SKM-1 (cell line): Measurements from ENCODE around the gene ACCSL.

Experiments used
- DNase-seq: peaks from one replicate; lab custom pipeline; 2025; ENCODE audit not compliant: unreplicated experiment; lab: John Stamatoyannopoulos, UW

ACCSL gene

GRCh38 chr11:44094260-44094868, 46.6 kb downstream of the ACCSL start:
- peak; percentile 57 for DNase-seq

- DNase-seq = peak; percentile 63
These were observed 48.0 kb downstream of the ACCSL start, which contains the start of gene EXT2 for GRCh38 chr11:44095506-44096359. Gene EXT2, plus strand, starts transcription at chr11:44095678. Its CDS starts 12,035 bp downstream, at chr11:44107713.

GRCh38 chr11:44096360-44097185, 48.8 kb downstream of the ACCSL start:
- DNase-seq = no peak

GRCh38 chr11:44097821-44098220, 50.0 kb downstream of the ACCSL start:
- no peak for DNase-seq

GRCh38 chr11:44101098-44101497, 53.3 kb downstream of the ACCSL start:
- DNase-seq = no peak

GRCh38 chr11:44104481-44105294, 56.9 kb downstream of the ACCSL start:
- no peak for DNase-seq

- no peak for DNase-seq
These were observed 60.5 kb downstream of the ACCSL start for GRCh38 chr11:44108260-44108659.
